B cell (primary cell): ENCODE measurements around the gene MUL1. TPM values are rescaled to one million over a fixed set of nuclear protein-coding genes. Genes with fewer than 3 reads are reported as not detected.

Source experiments
- ATAC-seq: fragments of 200-7000 bp; cut with Tn5 transposase; one replicate; pipeline ENCODE4 v1.10.0; 2021; ENCODE audit warnings: low read depth, mild to moderate bottlenecking, moderate number of reproducible peaks, moderate library complexity
- CTCF ChIA-PET: fragments of 350-600 bp; sonication (Branson Sonifier 250); formaldehyde crosslinking; loops from one replicate; lab custom pipeline; 2021; ENCODE audit warnings: antibody characterized with exemption, inconsistent platforms; lab: Charles Lee
- POLR2A ChIA-PET: fragments of 350-600 bp; sonication (Branson Sonifier 250); formaldehyde crosslinking; loops from one replicate; lab custom pipeline; 2021; ENCODE audit warnings: antibody characterized with exemption; lab: Charles Lee
- DNase-seq: peaks from one replicate; pipeline ENCODE4 v3.0.0; 2013
- H2AFZ ChIP-seq: 2 replicates; pipeline ENCODE4 v1.6.1; 2012; ENCODE audit warnings: mild to moderate bottlenecking, low read depth, low read length; ENCODE audit not compliant: insufficient read depth, poor library complexity, severe bottlenecking
- H3K27ac ChIP-seq, 2 donors: 1 replicate in 1 of 2; 2 replicates in 1 of 2; pipeline ENCODE4 v1.5.1; 2012 to 2013; ENCODE audit warnings: low read length in 2 of 2, mild to moderate bottlenecking in 2 of 2, moderate library complexity in 1 of 2
- H3K27me3 ChIP-seq, 4 experiments: fragments of 200-600 bp in 1 of 4; sonication (generic) in 1 of 4; replicated peaks in 1 of 4; 1 replicate in 2 of 4; 2 replicates in 2 of 4; pipeline versions ENCODE4 v1.6.1 to v1.7.0; 2013 to 2016; ENCODE audit warnings: low read length in 3 of 4, mild to moderate bottlenecking in 2 of 4, mixed read lengths in 1 of 4, moderate library complexity in 1 of 4; ENCODE audit not compliant: insufficient read depth in 4 of 4, control insufficient read depth in 3 of 4; ENCODE audit errors: control extremely low read depth in 1 of 4
- H3K36me3 ChIP-seq, 2 experiments: replicated peaks in 1 of 2; 1 replicate in 1 of 2; 2 replicates in 1 of 2; pipeline versions ENCODE4 v1.6.1 to v1.7.1; 2013; ENCODE audit warnings: low read length in 1 of 2; ENCODE audit not compliant: insufficient read depth in 2 of 2, control insufficient read depth in 1 of 2; ENCODE audit errors: control extremely low read depth in 1 of 2, extremely low read depth in 1 of 2
- H3K4me1 ChIP-seq, 2 donors: fragments of 200-600 bp in 1 of 2; sonication (generic) in 1 of 2; 1 replicate in 1 of 2; 2 replicates in 1 of 2; pipeline versions ENCODE4 v1.5.1 to v1.6.1; 2013 to 2017; ENCODE audit warnings: low read length in 2 of 2; ENCODE audit not compliant: control insufficient read depth in 2 of 2, insufficient read depth in 2 of 2
- H3K4me2 ChIP-seq: replicated peaks from 2 replicates; pipeline ENCODE3; 2012; ENCODE audit warnings: mild to moderate bottlenecking, low read depth, low read length; ENCODE audit not compliant: poor library complexity, severe bottlenecking
- H3K4me3 ChIP-seq, 5 experiments: fragments of 200-600 bp in 1 of 5; sonication (generic) in 1 of 5; 1 replicate in 3 of 5; 2 replicates in 2 of 5; pipeline versions ENCODE4 v1.5.1 to v1.7.0; 2011 to 2016; ENCODE audit warnings: low read length in 4 of 5, mild to moderate bottlenecking in 4 of 5, low read depth in 2 of 5, control low read depth in 1 of 5, moderate library complexity in 1 of 5; ENCODE audit not compliant: insufficient read depth in 1 of 5; ENCODE audit errors: control extremely low read depth in 1 of 5, extremely low read depth in 1 of 5
- H3K79me2 ChIP-seq: fragments of 200-600 bp; sonication (generic); one replicate; pipeline ENCODE4 v1.6.0; 2016; ENCODE audit warnings: low read length; ENCODE audit not compliant: control insufficient read depth, insufficient read depth
- H3K9ac ChIP-seq: fragments of 200-600 bp; sonication (generic); 2 replicates; pipeline ENCODE4 v1.6.1; 2017; ENCODE audit warnings: mild to moderate bottlenecking, low read length, moderate library complexity
- H3K9me3 ChIP-seq, 3 donors: one replicate each; pipeline versions ENCODE4 v1.6.1 to v1.7.1; 2013; ENCODE audit warnings: low read length in 2 of 3; ENCODE audit not compliant: control insufficient read depth in 2 of 3, insufficient read depth in 1 of 3; ENCODE audit errors: control extremely low read depth in 1 of 3
- H4K20me1 ChIP-seq: 2 replicates; pipeline ENCODE4 v1.6.0; 2012; ENCODE audit warnings: mild to moderate bottlenecking, low read length; ENCODE audit not compliant: insufficient read depth, control insufficient read depth, poor library complexity, severe bottlenecking
- H3K27ac Mint-ChIP-seq: one replicate; pipeline ENCODE4 v1.8.0; 2021; ENCODE audit warnings: mixed read lengths
- H3K27me3 Mint-ChIP-seq: one replicate; pipeline ENCODE4 v1.8.0; 2021; ENCODE audit warnings: mixed read lengths
- H3K4me1 Mint-ChIP-seq: one replicate; pipeline ENCODE4 v1.8.0; 2021; ENCODE audit warnings: mixed read lengths
- H3K4me3 Mint-ChIP-seq: one replicate; pipeline ENCODE4 v1.8.0; 2021; ENCODE audit warnings: mixed read lengths
- H3K9me3 Mint-ChIP-seq: one replicate; pipeline ENCODE4 v1.8.0; 2022; ENCODE audit warnings: mixed read lengths; ENCODE audit not compliant: insufficient read depth
- EZH2 ChIP-seq: IDR thresholded peaks from 2 replicates; pipeline ENCODE4 v1.6.1; 2012; ENCODE audit warnings: borderline replicate concordance, low read depth, mild to moderate bottlenecking, moderate library complexity, low read length; ENCODE audit not compliant: insufficient read depth, poor library complexity, severe bottlenecking
- WGBS: methylation state at CpG from one replicate; pipeline ENCODE4 v1.1.5; 2013; ENCODE audit warnings: missing lambda C conversion rate; ENCODE audit not compliant: insufficient coverage; 5-methylcytosine and 5-hydroxymethylcytosine counted together
- intact Hi-C: fragments of 100-400 bp; cut with micrococcal nuclease; formaldehyde crosslinking; loops from one replicate; pipeline ENCODE4 v1.10.0; 2022
- polyA plus RNA-seq: library from polyadenylated mRNA; depleted of rRNA; stranded (reverse); fragments of >200 nt; gene quantifications from 2 replicates; pipeline ENCODE4 v1.2.3, GENCODE V29; 2012
- total RNA-seq, 2 donors: library from RNA; stranded (reverse); fragments of 120-200 nt in 1 of 2; gene quantifications; 1 replicate in 1 of 2; 2 replicates in 1 of 2; pipeline versions ENCODE4 v1.2.3 to v1.2.4, GENCODE V29; 2013 to 2022
- TF ChIP-seq, protein P1 (sequence below): fragments of 200-600 bp; IDR thresholded peaks from one replicate; pipeline ENCODE4 v1.8.0; 2022; ENCODE audit warnings: antibody characterized with exemption, mild to moderate bottlenecking

Gene MUL1
- total and polyA plus RNA-seq, 2 donors (not counting 1 experiment from before 2014, with no cell fraction given), result 11.4 to 23.9 TPM

DNA sequence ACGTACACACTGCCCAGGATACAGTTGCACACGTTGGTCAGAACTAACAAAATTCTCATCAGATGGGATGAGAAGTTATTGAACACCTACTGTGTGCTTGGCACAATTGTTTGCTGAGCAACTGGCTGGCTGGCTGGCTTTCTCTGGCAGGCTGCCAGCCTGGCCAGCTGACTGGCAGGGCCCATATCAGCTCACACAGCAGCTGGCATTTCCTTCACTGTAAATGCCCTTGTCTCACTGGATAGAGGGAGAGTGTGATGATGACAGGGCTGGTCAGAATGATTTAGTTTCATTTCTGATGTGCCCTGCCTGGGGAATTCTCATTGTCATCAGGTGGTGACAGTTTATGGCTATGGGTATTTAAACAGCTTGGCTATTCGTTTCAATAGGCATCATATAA is 37.8 kb downstream of the MUL1 start:
- Histone ChIP-seq H3K4me2 (no peak overlapping the region), H3K9ac (no peak overlapping the region), H3K27me3 (peaks cover 0 to 35% (median 9%) of the 10 kb centered on the region in 4 experiments), H3K9me3 (peaks cover 0 to 7% (median 0%) of the 10 kb centered on the region in 3 donors), H4K20me1 (no peaks in the 10 kb centered on the region), H3K27ac (no peak overlapping the region), H3K36me3 (no peaks in the 10 kb centered on the region), H3K79me2 (no peaks in the 10 kb centered on the region), H3K4me3 (no peak overlapping the region), H3K4me1 (peaks cover 0 to 3% of the 10 kb centered on the region in 2 donors), H2AFZ (no peak overlapping the region)
- H3K27me3 Mint-ChIP-seq, result peaks cover 63% of the 10 kb centered on the region
- ChIA-PET CTCF (no interaction called here), POLR2A (no interaction called here)
- intact Hi-C loops, result no loop called here
- no peaks in the 10 kb centered on the region for H3K9me3 Mint-ChIP-seq
- 83% methylated on average over 2 of the region's 3 CpGs for WGBS
- no peak for ATAC-seq
- no peak for DNase-seq
- no peak overlapping the region for H3K4me3 Mint-ChIP-seq
- no peak for TF ChIP-seq EZH2
- TF ChIP-seq, protein P1, sequence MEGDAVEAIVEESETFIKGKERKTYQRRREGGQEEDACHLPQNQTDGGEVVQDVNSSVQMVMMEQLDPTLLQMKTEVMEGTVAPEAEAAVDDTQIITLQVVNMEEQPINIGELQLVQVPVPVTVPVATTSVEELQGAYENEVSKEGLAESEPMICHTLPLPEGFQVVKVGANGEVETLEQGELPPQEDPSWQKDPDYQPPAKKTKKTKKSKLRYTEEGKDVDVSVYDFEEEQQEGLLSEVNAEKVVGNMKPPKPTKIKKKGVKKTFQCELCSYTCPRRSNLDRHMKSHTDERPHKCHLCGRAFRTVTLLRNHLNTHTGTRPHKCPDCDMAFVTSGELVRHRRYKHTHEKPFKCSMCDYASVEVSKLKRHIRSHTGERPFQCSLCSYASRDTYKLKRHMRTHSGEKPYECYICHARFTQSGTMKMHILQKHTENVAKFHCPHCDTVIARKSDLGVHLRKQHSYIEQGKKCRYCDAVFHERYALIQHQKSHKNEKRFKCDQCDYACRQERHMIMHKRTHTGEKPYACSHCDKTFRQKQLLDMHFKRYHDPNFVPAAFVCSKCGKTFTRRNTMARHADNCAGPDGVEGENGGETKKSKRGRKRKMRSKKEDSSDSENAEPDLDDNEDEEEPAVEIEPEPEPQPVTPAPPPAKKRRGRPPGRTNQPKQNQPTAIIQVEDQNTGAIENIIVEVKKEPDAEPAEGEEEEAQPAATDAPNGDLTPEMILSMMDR, result no peak
- H3K27ac Mint-ChIP-seq, result no peak overlapping the region
- H3K4me1 Mint-ChIP-seq, result peaks cover 6% of the 10 kb centered on the region

DNA sequence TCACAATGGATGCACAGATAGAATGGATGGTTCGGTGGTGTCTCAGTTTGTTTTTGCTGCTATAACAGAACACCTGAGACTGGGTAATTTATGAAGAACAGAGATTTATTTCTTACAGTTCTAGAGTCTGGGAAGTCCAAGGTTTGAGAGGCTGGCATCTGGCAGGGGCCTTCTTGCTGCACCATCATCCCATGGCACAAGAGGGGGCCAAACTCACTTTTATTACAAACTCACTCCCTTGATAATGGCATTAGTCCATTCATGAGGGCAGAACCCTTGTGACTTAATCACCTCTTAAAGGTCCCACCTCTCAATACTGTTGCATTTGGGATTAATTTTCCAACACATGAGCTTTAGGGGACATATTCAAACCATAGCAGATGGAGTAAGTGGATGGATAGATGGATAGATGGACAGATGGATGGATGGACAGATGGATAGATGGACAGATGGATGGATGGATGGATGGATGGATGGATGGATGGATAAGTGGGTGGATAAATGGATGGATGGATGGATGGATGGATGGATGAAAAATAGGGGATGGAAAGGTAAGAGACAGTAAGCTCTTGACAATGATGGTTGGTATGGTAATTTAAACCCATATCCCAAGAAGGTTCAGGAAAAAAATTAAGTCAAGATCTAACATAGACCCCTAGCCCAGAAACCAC is 38.4 kb downstream of the MUL1 start:
- Histone ChIP-seq H3K9ac (no peak overlapping the region), H2AFZ (no peak overlapping the region), H3K4me1 (peaks cover 0 to 3% of the 10 kb centered on the region in 2 donors), H4K20me1 (no peaks in the 10 kb centered on the region), H3K9me3 (peaks cover 0 to 7% (median 0%) of the 10 kb centered on the region in 3 donors), H3K4me2 (no peak overlapping the region), H3K36me3 (no peaks in the 10 kb centered on the region), H3K27ac (no peak overlapping the region), H3K27me3 (peaks cover 0 to 33% (median 8%) of the 10 kb centered on the region in 4 experiments), H3K79me2 (no peaks in the 10 kb centered on the region), H3K4me3 (no peak overlapping the region)
- H3K4me3 Mint-ChIP-seq, result no peak overlapping the region
- peaks cover 57% of the 10 kb centered on the region for H3K27me3 Mint-ChIP-seq
- intact Hi-C loops, result no loop called here
- POLR2A ChIA-PET, result no interaction called here
- CTCF ChIA-PET, result interaction anchor here (1.0 to 1.4 kb wide), 2 partner anchors 10 to 17 kb away, joined by 3 read pairs; no protein-coding TSS in a partner anchor
- no CpG with 5 or more reads among the region's 1 CpG for WGBS
- H3K4me1 Mint-ChIP-seq, result peaks cover 6% of the 10 kb centered on the region
- TF ChIP-seq EZH2, result no peak
- TF ChIP-seq, protein P1, result no peak
- no peak overlapping the region for H3K27ac Mint-ChIP-seq
- H3K9me3 Mint-ChIP-seq, result no peaks in the 10 kb centered on the region
- no peak for DNase-seq
- ATAC-seq, result no peak
